NCI-H526 (cell line): ENCODE results near the gene TFCP2.
A peak's percentile ranks its signal among the peaks of the same experiment; 100 is the strongest.
"Not testable (repeated sequence)": the region's sequence is repeated elsewhere in the genome, so short reads cannot be mapped to it uniquely, and the experiment has no call there.

ENCODE experiments used
- DNase-seq, 2 experiments: peaks; one replicate each; lab custom pipeline; 2025; lab: John Stamatoyannopoulos, UW

The TFCP2 gene

GRCh38 chr12:51172515-51173431, at the start of gene TFCP2:
TFCP2 (minus strand) TSS chr12:51173135; CDS start chr12:51172422, 713 bp downstream.
- DNase-seq, result peak; percentile 75 to 94

- no peak for DNase-seq
Observed at GRCh38 chr12:51222461-51222860, 49.5 kb upstream of the TFCP2 start.

GRCh38 chr12:51219857-51220256, 46.9 kb upstream of the TFCP2 start:
- DNase-seq, result not testable (repeated sequence)

- DNase-seq, result no peak
Observed at GRCh38 chr12:51219322-51219721, 46.4 kb upstream of the TFCP2 start.

- peak; percentile 28 to 46 for DNase-seq
Observed at GRCh38 chr12:51218607-51219161, 45.7 kb upstream of the TFCP2 start.

GRCh38 chr12:51217968-51218606, 45.2 kb upstream of the TFCP2 start, which contains the start of gene POU6F1:
POU6F1 (minus strand) TSS chr12:51218062; CDS start chr12:51206836, 11,226 bp downstream.
- peak; percentile 54 to 87 for DNase-seq

GRCh38 chr12:51217133-51217967, 44.4 kb upstream of the TFCP2 start:
- DNase-seq, result peak in 1 of 2 experiments; percentile 70

- peak in 1 of 2 experiments; percentile 23 for DNase-seq
Observed at GRCh38 chr12:51216642-51217041, 43.7 kb upstream of the TFCP2 start.

- DNase-seq, result no peak
Observed at GRCh38 chr12:51214895-51215294, 42.0 kb upstream of the TFCP2 start.

GRCh38 chr12:51210690-51211395, 37.9 kb upstream of the TFCP2 start:
- DNase-seq, result no peak

- DNase-seq, result no peak
Observed at GRCh38 chr12:51209259-51209658, 36.3 kb upstream of the TFCP2 start.

- no peak for DNase-seq
Observed at GRCh38 chr12:51208016-51208660, 35.2 kb upstream of the TFCP2 start.

GRCh38 chr12:51205350-51205749, 32.4 kb upstream of the TFCP2 start:
- no peak for DNase-seq

- DNase-seq, result no peak
Observed at GRCh38 chr12:51202718-51203117, 29.8 kb upstream of the TFCP2 start.

GRCh38 chr12:51200806-51201205, 27.9 kb upstream of the TFCP2 start:
- no peak for DNase-seq

GRCh38 chr12:51200156-51200555, 27.2 kb upstream of the TFCP2 start:
- DNase-seq, result no peak

- DNase-seq, result no peak
Observed at GRCh38 chr12:51199366-51199945, 26.5 kb upstream of the TFCP2 start.

GRCh38 chr12:51198568-51199365, 25.8 kb upstream of the TFCP2 start:
- DNase-seq, result no peak
